T-helper 2 cell (primary cell): ENCODE results near the gene LRRC14B.
A peak's percentile ranks its signal among the peaks of the same experiment; 100 is the strongest.
"Not testable (repeated sequence)": the region's sequence is repeated elsewhere in the genome, so short reads cannot be mapped to it uniquely, and the experiment has no call there.

ENCODE experiments used
- DNase-seq, 5 experiments: peaks; one replicate each; pipeline versions ENCODE4 v3.0.0 to v3.0.0-alpha.2; 2012 to 2022

LRRC14B gene

DNA sequence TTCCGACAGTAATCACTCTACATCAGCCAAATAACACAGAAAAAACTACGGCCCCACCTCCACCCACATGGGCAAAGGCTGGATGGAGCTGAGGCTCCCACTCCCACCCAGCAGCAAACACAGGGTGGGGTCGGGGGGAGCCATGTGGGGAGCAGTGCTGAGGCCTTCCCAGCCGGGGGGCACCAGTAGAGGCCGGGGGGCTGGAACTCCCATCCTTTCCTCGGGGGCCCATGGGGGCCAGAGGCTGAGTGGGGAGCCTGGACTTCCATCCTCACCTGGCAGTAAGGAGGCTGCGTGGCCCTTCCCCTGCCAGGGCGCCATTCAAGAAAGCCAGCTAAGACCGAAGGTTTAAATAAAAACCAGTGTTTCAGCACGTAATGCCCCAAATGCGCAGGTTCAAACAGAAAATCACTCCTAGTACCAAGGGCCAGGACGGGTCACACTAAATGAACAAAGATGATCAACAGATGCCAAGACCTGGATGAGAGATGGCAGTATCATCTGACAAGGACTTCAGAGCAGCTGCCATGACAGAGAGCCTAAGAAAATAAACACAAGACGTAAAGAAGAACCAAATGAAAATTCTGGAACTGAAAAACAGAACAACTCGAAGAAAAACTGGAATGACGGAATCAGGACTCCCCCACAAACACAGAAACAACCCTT is 17.3 kb downstream of the LRRC14B start:
- no peak for DNase-seq

DNA sequence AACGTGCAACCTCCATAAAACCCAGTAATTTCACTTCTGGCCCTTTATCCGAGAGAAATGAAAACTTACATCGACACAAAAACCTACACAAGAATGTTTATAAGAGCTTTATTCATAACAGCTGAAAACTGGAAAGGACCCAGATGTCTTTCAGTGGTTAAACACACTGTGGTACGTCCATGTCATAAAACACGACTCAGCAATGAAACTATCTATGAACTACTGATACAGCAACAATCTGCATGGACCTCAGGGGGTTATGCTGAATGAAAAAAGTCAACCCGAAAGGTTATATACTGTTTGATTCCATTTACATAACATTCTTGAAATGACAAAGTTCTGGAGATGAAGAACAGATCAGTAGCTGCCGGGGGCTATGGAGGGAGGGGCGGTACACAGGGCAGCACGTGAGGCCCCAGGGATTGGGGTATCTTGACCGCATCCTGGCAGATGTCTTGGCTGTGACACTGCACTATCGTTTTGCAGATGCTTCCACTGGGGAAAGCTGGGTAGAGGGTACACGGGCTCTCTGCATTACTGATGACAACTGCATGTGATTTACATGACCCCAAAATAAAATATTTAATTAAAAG is 22.6 kb downstream of the LRRC14B start:
- DNase-seq = peak in 1 of 5 experiments; percentile 10

DNA sequence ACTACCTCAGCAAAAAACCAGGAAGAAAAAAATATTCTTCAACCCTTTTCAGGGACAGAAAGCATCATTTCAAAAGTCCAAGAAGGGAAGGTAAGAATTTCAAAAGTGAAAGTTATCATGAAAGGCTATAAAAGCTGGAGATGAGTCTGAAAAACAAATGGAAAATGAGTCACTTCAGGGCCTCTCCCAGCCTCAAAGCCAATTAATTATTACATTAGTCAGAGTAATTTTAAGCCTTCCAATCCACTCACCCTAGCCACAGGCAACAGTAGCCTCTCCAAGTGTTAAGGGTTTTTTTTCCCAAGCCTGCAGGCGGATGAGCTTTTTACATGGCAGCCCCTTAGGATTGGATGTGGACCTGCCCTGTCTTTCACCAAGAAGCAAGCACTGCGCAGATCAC is 24.0 kb downstream of the LRRC14B start:
- DNase-seq = not testable (repeated sequence)

DNA sequence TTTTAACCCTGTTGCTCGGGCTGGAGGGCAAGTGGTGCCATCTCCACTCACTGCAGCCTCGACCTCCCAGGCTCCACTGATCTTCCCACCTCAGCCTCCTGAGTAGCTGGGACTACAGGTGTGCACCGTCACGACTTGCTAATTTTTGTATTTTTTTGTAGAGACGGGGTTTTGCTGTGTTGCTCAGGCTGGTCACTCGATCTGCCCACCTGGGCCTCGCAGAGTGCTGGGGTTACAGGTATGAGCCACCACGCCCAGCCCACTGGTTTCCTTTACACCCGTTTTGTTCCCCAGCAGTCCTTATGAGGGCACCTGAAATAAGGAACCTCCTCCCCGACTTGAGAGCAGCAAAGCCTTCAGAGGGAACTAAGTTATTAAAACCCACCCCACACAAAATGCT is 24.8 kb downstream of the LRRC14B start:
- DNase-seq = not testable (repeated sequence)

DNA sequence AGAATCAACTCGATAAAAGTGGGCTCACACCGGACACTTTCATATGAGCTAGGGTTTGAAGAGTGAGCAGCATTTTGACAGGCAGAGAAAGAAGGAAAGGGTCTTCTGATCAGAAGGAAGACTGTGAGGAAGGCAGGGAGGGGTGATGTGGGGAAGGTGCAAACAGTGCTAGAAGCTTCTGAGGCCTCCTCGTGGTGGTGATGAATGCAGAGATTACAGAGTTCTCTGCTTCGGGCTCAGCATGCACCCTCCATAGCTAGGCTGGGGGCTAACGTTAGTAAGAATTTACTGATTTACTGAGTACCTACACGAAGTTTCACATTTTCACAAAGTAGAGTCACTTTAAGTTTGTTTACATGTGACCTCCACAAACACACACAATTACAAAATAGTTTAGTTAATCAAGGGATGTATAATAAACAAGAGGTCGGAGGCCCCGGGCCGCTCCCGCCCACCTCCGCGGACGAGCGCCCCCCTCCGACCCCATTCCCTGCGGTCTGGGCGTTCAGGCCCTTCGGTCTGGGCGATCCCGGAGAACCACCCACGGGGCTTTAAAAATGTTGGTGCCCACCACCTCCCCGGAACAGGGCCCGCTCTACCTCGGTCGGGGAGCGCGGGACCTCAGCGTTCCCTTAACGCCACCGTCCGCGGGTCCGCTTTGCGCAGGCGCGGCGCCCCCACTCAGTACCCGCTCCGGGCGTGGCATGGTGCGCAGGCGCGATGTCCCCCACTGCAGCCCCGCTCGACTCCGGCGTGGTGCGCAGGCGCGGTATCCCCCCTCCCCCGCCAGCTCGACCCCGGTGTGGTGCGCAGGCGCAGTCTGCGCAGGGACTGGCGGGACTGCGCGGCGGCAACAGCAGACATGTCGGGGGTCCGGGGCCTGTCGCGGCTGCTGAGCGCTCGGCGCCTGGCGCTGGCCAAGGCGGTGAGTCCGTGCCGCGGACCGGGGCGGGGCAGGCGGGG is 26.5 kb downstream of the LRRC14B start, which contains the start of the genes CCDC127 and SDHA:
TSS of gene CCDC127 (minus strand) at position 660 of the 963 bp plus-strand sequence. CDS start 1,304 bp downstream, outside the sequence.
TSS of gene SDHA (plus strand) at position 827 of the 963 bp plus-strand sequence. CDS start at position 863, 36 bp downstream.
- peak; percentile 94 to 99 (median 98) for DNase-seq

DNA sequence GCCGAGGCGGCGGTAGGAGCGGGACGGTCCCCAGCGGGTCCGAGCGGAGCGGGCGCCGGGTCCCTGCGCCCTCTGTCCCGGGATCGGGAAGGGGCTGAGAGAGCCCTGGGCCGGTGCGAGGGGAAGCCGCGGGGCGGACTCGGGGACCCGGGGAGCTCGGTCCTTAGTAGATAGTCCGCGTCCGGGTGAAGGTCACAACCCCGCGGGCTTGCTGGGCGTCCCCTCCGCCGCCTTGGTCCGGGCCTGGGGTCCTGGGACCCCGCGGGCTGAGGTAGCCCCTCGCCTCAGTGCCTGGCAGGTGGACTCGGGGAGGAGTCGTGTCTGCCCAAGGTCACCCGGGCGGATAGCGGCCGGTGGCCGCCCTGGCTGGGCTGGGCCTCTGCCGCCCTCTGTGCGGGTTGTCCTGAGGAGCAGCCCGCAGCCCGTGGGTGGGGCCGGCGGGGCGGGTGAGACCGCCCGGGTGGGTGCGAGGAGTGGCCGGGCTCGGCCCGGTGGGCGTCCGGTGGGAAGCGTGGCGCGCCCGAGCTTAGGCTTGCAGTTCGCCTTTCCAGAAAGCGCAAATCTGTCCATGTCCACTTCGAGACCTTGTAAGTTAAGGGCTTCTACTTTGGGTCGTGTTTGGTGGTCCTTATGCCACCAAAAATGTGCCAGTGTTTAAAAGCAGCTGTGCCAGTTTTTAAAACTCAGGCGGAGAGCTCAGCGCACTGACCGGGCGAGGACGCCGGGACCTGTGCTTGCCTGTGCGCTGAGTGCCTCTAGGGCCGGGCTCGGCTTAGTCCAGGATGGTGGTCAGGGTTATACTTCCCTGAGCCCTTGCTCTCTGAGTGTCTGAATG is 27.4 kb downstream of the LRRC14B start:
- DNase-seq = peak in 2 of 5 experiments; percentile 4 to 30

DNA sequence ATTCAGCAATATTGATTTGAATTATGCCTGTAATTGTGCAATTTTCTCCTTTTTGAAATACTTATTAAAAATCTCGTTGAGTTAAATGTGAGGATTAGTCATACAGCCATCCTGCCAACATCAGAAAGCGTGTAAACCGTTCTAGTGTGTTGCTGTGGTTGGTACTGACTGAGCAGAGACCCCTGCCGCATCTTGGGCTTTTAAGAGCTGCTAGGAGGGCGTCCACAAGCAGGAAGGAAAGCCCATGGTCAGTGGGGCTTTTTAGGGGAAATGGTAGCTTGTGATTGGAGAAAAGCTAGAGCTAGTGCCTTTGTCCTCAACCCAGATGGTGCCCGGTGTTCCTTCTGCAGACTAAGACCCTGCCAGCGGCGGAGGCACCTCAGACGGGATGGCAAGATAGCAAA is 28.2 kb downstream of the LRRC14B start:
- DNase-seq = peak in 1 of 5 experiments; percentile 71

DNA sequence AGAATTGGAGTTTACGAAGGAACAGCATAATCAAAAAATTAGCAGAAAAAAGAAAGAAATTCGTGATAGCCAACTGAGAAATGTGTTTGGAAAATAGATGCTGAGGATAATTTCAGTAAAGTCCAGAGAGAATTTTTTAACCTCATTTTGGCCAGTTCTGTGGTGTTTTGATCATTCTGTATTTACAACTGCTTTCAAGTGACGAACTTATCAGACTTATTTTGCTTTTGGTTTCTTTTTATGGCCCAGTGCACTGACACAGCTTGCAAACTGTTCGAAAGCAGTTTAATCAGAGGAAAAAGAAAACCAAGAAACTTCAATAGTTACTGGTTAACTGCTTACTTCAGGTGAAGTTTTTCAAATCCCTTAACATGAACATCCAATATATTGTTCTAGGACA is 28.7 kb downstream of the LRRC14B start:
- DNase-seq = peak in 2 of 5 experiments; percentile 15 to 70

- peak in 1 of 5 experiments; percentile 9 for DNase-seq
Measured at GRCh38 chr5:222951-223715, 31.8 kb downstream of the LRRC14B start.

DNA sequence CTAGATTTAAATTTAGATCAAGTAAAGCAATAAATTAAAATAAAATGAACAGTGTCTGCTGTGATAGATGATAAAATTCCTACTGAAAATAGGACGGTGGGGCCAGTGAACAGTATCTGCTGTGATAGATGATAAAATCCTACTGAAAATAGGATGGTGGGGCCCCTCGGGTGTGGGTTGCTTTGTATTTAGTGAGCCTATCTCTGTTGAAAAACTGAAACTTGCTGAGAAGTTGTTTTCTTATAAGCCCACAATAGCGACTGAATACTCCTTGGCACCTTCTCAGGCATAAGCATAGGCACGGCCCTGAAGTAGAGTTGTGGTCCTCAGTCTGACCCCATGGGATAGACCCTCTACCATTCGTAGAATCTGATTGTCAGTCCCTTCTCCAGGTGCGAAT is 32.5 kb downstream of the LRRC14B start:
- DNase-seq = no peak

DNA sequence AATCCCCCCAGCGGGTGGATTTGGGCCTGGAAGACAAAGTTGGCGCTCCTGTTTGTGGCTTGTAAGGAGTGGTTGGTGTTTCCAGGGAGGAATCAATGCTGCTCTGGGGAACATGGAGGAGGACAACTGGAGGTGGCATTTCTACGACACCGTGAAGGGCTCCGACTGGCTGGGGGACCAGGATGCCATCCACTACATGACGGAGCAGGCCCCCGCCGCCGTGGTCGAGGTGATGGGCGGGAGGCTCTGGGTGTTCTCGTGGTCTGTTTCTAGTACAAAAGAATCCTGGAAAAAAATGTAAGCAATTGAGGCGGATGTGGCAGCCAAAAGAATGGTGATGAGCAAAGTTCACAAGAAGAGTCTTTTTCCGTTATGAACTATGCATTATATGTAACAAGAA is 34.0 kb downstream of the LRRC14B start:
- DNase-seq = no peak

DNA sequence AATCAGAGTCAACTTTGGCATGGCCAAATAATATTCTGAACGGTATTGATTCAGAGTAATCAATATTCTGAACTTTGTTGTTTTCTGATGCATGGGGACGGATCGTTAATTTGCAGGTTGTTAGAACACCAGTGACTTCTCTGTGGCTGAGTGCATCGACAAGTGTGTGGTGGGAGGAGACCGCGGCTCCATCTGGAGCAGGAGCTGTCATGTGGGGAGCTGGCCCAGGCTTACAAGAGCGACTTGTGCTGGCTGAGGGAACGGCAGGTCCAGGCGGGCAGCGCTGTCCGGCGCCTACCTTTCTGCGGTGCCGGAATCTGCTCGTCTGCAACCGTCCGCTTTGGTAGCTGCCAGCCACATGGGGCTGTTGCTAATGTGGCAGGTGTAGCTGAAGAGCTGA is 36.1 kb downstream of the LRRC14B start:
- DNase-seq = not testable (repeated sequence)

DNA sequence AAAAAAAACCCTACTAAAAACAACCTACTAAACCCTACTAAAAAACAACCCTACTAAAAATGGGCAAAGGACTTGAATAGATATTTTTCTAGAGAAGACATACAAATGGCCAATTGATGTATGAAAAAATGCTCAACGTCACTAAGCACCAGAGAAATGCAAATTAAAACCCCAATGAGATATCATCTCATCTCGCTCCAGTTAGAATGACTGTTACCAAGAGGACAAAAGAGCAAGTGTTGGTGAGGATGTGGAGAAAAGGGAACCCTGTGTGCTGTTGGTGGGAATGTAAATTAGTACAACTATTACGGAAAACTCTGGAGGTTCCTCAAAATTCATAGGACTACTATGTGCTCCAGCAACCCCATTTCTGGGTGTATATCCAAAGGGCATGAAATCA is 37.6 kb downstream of the LRRC14B start:
- DNase-seq = peak in 1 of 5 experiments; percentile 35

GRCh38 chr5:230711-231110 is 39.4 kb downstream of the LRRC14B start:
- no peak for DNase-seq

GRCh38 chr5:231661-232060 is 40.4 kb downstream of the LRRC14B start:
- peak in 1 of 5 experiments; percentile 79 for DNase-seq

- DNase-seq = not testable (repeated sequence)
Measured at GRCh38 chr5:233426-233825, 42.1 kb downstream of the LRRC14B start.

DNA sequence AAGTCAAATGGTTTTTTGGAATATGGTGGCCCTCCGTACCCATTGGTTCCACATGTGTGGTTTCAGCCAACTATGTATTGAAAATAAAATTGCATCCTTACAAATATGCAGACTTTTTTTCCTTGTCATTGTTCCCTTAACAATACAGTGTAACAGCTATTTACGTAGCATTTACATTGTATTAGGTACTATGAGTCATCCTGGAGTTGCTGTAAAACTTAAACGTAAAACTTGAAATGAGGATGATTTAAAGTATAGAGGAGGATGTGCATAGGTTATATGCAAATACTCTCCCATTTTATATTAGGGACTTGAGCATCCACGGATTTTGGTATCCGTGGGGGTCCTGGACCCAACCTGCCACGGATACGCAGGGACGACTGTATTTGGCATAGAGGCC is 43.2 kb downstream of the LRRC14B start:
- DNase-seq = no peak

GRCh38 chr5:235527-235926 is 44.2 kb downstream of the LRRC14B start:
- DNase-seq = not testable (repeated sequence)

- DNase-seq = not testable (repeated sequence)
Measured at GRCh38 chr5:237931-238330, 46.6 kb downstream of the LRRC14B start.

- not testable (repeated sequence) for DNase-seq
Measured at GRCh38 chr5:240550-240949, 49.3 kb downstream of the LRRC14B start.

DNA sequence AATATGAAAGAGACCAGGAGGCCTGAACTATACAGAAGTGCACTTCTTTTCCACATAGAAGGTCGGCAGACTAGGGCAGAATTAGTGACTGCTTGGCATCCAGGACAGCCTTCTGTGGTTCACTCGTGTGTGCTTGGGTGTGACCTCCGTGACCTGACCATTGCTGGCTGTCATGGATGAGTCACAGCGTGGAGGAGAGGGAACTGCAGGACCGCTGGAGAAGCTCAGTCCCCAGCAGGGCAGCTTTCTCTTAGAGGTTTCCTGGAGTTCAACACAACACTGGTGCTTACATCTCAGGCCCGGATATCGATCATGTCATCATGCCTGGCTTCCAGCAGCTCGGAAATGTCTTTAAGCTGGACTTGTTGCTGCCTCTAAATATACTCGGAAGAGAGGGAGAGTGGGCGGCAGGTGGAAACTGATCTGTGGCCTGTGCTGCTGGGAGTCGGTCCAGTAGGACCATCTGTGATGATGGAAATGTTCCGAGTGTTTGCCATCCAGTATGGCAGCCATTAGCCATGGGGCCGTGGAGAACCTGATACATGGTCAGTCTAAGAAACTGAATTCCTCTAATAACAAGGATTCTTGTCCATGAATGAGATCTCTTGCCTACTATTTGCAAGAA is 49.9 kb downstream of the LRRC14B start:
- DNase-seq = not testable (repeated sequence)
